RWPE1 (cell line): ENCODE results near the gene CRTAC1.

ENCODE experiments used
- CTCF ChIA-PET: fragments of 350-600 bp; sonication (Branson Sonifier 250); formaldehyde crosslinking; extraction: SDS; loops from one replicate; lab custom pipeline; 2021; lab: Yijun Ruan, JAX
- POLR2A ChIA-PET: fragments of 400-600 bp; formaldehyde crosslinking; extraction: SDS; loops from one replicate; lab custom pipeline; 2020; ENCODE audit warnings: antibody characterized with exemption; ENCODE audit not compliant: low non-redundant PET; lab: Yijun Ruan, JAX
- DNase-seq: peaks from one replicate; pipeline ENCODE4 v3.0.0; 2012; ENCODE audit warnings: low spot score
- H3K27ac ChIP-seq: fragments of 450-650 bp; 2 replicates; pipeline ENCODE4 v1.5.1; 2017
- TF ChIP-seq, protein P1 (sequence below): fragments of 450-650 bp; conservative IDR thresholded peaks from 2 replicates; pipeline ENCODE4 v1.5.1; 2017; ENCODE audit warnings: low read depth, mild to moderate bottlenecking

CRTAC1 gene

DNA sequence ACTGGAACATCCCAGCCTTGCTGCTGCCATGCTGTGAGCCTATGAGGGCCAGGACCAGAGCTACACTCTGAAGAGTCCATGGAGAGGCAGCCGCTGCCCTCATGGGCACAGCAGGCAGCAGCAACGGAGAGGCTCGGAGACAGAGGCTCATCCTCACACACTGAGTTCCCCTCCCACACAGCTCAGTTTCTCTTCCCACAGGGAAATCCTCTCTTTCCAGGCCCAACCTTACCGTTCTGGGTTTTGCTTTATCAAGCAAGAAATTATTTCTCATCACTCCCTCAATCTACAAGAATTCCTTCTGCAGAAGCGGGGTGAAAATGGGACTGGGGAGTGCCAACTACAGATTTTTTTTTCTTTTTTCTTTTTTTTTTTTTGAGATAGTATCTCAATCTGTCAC is 144.1 kb downstream of the CRTAC1 start:
- POLR2A ChIA-PET: no interaction called here
- TF ChIP-seq, protein P1, sequence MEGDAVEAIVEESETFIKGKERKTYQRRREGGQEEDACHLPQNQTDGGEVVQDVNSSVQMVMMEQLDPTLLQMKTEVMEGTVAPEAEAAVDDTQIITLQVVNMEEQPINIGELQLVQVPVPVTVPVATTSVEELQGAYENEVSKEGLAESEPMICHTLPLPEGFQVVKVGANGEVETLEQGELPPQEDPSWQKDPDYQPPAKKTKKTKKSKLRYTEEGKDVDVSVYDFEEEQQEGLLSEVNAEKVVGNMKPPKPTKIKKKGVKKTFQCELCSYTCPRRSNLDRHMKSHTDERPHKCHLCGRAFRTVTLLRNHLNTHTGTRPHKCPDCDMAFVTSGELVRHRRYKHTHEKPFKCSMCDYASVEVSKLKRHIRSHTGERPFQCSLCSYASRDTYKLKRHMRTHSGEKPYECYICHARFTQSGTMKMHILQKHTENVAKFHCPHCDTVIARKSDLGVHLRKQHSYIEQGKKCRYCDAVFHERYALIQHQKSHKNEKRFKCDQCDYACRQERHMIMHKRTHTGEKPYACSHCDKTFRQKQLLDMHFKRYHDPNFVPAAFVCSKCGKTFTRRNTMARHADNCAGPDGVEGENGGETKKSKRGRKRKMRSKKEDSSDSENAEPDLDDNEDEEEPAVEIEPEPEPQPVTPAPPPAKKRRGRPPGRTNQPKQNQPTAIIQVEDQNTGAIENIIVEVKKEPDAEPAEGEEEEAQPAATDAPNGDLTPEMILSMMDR: no peak
- CTCF ChIA-PET: interaction anchor here (0.5 to 0.7 kb wide), 3 partner anchors 100 to 1255 kb away, joined by 3 to 4 read pairs (median 3); no protein-coding TSS in a partner anchor
- no peak for DNase-seq
- H3K27ac ChIP-seq: no peak overlapping the region

- POLR2A ChIA-PET: no interaction called here
- CTCF ChIA-PET: interaction anchor here (0.8 kb wide), 1 partner anchor 54 kb away, joined by 4 read pairs; no protein-coding TSS in a partner anchor
- peak overlapping the region; percentile 53 for H3K27ac ChIP-seq
- no peak for DNase-seq
- TF ChIP-seq, protein P1: no peak
These were observed 147.3 kb downstream of the CRTAC1 start for GRCh38 chr10:97883092-97883485.

DNA sequence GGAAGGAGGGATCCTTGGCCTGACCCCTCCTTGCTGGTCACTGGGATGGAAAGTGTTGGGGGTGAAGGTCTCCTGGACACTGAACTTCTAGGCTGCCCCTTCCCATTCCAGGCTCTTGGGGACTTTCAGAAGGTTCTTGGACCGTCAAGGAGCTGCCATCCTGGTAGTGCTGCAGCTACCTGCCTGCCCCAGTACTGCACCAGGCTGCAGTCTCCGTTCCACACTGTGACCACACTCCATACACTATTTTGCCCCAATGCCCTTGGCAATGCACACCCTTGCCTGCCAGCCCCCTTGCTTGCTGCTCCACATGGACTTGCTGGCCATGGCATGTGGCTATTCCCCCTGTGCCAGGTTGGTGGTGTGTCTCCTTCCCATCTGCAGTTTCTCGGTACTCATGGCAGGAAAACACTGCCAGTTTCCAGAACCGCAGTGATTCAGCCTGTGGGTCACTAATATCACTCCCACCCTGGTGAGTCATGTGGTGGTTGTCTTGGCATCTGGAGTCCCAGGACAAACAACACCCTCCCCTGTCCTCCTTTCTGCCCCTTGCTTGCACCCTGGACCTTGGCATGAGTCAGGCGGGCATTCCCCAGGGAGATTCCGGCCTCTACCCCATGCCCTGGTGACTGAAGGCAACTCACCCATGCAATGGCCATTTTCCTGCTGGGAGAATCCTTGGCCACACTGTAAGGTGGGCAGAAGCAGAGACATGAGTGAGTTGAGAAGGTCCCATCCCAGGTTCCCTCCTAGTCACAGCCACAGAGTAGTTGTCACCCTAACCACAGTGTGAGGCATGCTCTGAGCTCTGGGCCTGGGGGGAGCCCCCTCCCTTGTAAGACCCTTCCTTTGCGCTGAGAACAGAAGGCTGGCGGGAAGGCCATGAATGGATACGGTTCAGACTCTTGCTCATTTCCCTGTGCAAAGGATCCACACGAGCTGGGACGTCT is 148.0 kb downstream of the CRTAC1 start:
- H3K27ac ChIP-seq: peak overlapping the region; percentile 53
- ChIA-PET CTCF (interaction anchor here (0.6 to 0.7 kb wide), 2 partner anchors 22 to 626 kb away, joined by 3 read pairs; no protein-coding TSS in a partner anchor), POLR2A (no interaction called here)
- TF ChIP-seq, protein P1: no peak
- DNase-seq: peak; percentile 97

- CTCF ChIA-PET: interaction anchor here (1.1 kb wide), 1 partner anchor 10 kb away, joined by 4 read pairs; no protein-coding TSS in a partner anchor
- H3K27ac ChIP-seq: no peak overlapping the region
- POLR2A ChIA-PET: no interaction called here
- TF ChIP-seq, protein P1: no peak
- DNase-seq: no peak
These were observed 150.3 kb downstream of the CRTAC1 start for GRCh38 chr10:97880109-97880508.

- H3K27ac ChIP-seq: no peak overlapping the region
- DNase-seq: no peak
- ChIA-PET POLR2A (no interaction called here), CTCF (interaction anchor here (0.6 to 1.1 kb wide), 2 partner anchors 9 to 25 kb away, joined by 4 to 5 read pairs; no protein-coding TSS in a partner anchor)
- TF ChIP-seq, protein P1: no peak
These were observed 151.2 kb downstream of the CRTAC1 start for GRCh38 chr10:97879241-97879640.

DNA sequence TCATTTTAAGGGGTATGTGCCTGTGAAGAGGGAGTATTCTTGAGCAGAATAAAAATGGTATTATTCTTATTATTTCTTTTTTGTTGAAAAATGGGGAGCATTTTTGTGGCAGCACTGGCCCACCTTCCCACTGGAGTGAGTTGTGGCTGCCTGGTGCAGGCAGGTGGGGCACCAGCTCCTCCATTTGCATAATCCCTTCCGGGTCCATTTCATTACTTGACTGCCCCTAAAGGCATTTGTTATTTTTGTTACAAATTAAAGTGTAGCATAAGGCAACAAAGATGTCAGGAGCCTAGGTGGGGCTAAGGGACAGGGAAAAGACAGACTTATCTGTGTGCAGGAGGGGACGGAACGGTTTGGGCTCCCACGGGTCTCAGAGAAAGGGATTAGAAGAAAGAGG is 154.0 kb downstream of the CRTAC1 start:
- POLR2A ChIA-PET: no interaction called here
- TF ChIP-seq, protein P1: no peak
- H3K27ac ChIP-seq: no peak overlapping the region
- CTCF ChIA-PET: interaction anchor here (0.6 to 2.7 kb wide), 2 partner anchors 85 to 100 kb away, joined by 5 to 15 read pairs; no protein-coding TSS in a partner anchor
- DNase-seq: no peak
